HEK293 (cell line): Measurements from ENCODE around the gene PPP2R2B.

Experiments
- CTCF ChIA-PET: fragments of 350-600 bp; formaldehyde crosslinking; extraction: SDS; loops from one replicate; lab custom pipeline; 2021; ENCODE audit warnings: antibody characterized with exemption; lab: Yijun Ruan, JAX
- POLR2A ChIA-PET: fragments of 300-600 bp; formaldehyde crosslinking; extraction: SDS; loops from one replicate; lab custom pipeline; 2020; ENCODE audit warnings: antibody characterized with exemption, inconsistent platforms; lab: Yijun Ruan, JAX
- H3K27ac ChIP-seq: fragments of 200-500 bp; sonication (Bioruptor generic); 2 replicates; pipeline ENCODE4 v1.5.1; 2014; ENCODE audit warnings: low read depth, low read length, control low read depth, inconsistent platforms; ENCODE audit errors: extremely low read depth
- H3K36me3 ChIP-seq, 2 experiments: fragments of 200-500 bp in 1 of 2; sonication (Bioruptor generic) in 1 of 2; 1 replicate in 1 of 2; 2 replicates in 1 of 2; pipeline ENCODE4 v1.5.1; 2014 to 2017; ENCODE audit warnings: inconsistent platforms in 2 of 2, low read length in 2 of 2; ENCODE audit not compliant: control insufficient read depth in 2 of 2, insufficient read depth in 1 of 2
- H3K4me1 ChIP-seq: fragments of 200-500 bp; sonication (Bioruptor generic); 2 replicates; pipeline ENCODE4 v1.5.1; 2014; ENCODE audit warnings: mild to moderate bottlenecking, low read length, inconsistent platforms; ENCODE audit not compliant: control insufficient read depth, insufficient read depth
- H3K4me3 ChIP-seq: 2 replicates; pipeline ENCODE4 v1.5.1; 2011; ENCODE audit warnings: low read depth, mild to moderate bottlenecking, control low read depth, low read length, moderate library complexity
- H3K9me3 ChIP-seq: fragments of 200-500 bp; sonication (Bioruptor generic); 2 replicates; pipeline ENCODE4 v1.5.1; 2014; ENCODE audit warnings: low read depth, low read length, inconsistent platforms; ENCODE audit not compliant: control insufficient read depth, insufficient read depth
- GLIS2 ChIP-seq: fragments of 450-650 bp; formaldehyde crosslinking; IDR thresholded peaks from 2 replicates; pipeline ENCODE4 v1.5.1; 2016; ENCODE audit warnings: missing biosample characterization, missing genetic modification characterization
- IKZF3 ChIP-seq: fragments of 450-650 bp; IDR thresholded peaks from 2 replicates; pipeline ENCODE4 v1.5.0; 2018; ENCODE audit warnings: missing biosample characterization, mild to moderate bottlenecking, missing genetic modification characterization, moderate library complexity
- INSM2 ChIP-seq: fragments of 450-650 bp; formaldehyde crosslinking; IDR thresholded peaks from 2 replicates; pipeline ENCODE4 v1.5.1; 2016; ENCODE audit warnings: missing biosample characterization, missing genetic modification characterization
- KLF17 ChIP-seq: fragments of 450-650 bp; formaldehyde crosslinking; IDR thresholded peaks from 2 replicates; pipeline ENCODE4 v1.5.1; 2016; ENCODE audit warnings: missing biosample characterization, missing genetic modification characterization
- REPIN1 ChIP-seq: fragments of 450-650 bp; formaldehyde crosslinking; IDR thresholded peaks from 2 replicates; pipeline ENCODE4 v1.5.1; 2017; ENCODE audit warnings: missing biosample characterization, missing genetic modification characterization, low read depth
- TSHZ1 ChIP-seq: fragments of 450-650 bp; formaldehyde crosslinking; IDR thresholded peaks from 2 replicates; pipeline ENCODE4 v1.5.1; 2016; ENCODE audit warnings: missing biosample characterization, missing genetic modification characterization, borderline replicate concordance
- ZBTB20 ChIP-seq: fragments of 450-650 bp; formaldehyde crosslinking; IDR thresholded peaks from 2 replicates; pipeline ENCODE4 v1.5.1; 2016; ENCODE audit warnings: missing biosample characterization, missing genetic modification characterization
- ZBTB7A ChIP-seq: fragments of 450-650 bp; formaldehyde crosslinking; IDR thresholded peaks from 2 replicates; pipeline ENCODE4 v1.5.1; 2016; ENCODE audit warnings: low read depth, missing biosample characterization, missing genetic modification characterization
- ZEB2 ChIP-seq: fragments of 450-650 bp; formaldehyde crosslinking; IDR thresholded peaks from 2 replicates; pipeline ENCODE4 v1.5.1; 2016; ENCODE audit warnings: missing biosample characterization, missing genetic modification characterization
- ZNF121 ChIP-seq: fragments of 450-650 bp; formaldehyde crosslinking; IDR thresholded peaks from 2 replicates; pipeline ENCODE4 v1.5.1; 2016; ENCODE audit warnings: missing biosample characterization, missing genetic modification characterization
- ZNF23 ChIP-seq: fragments of 450-650 bp; formaldehyde crosslinking; IDR thresholded peaks from 2 replicates; pipeline ENCODE4 v1.5.1; 2016; ENCODE audit warnings: missing biosample characterization, missing genetic modification characterization, borderline replicate concordance
- ZNF239 ChIP-seq: fragments of 450-650 bp; formaldehyde crosslinking; IDR thresholded peaks from 2 replicates; pipeline ENCODE4 v1.5.1; 2016; ENCODE audit warnings: missing biosample characterization, missing genetic modification characterization
- ZNF433 ChIP-seq: fragments of 450-650 bp; formaldehyde crosslinking; IDR thresholded peaks from 2 replicates; pipeline ENCODE4 v1.5.1; 2016; ENCODE audit warnings: missing biosample characterization, missing genetic modification characterization, low read depth
- ZNF501 ChIP-seq: fragments of 450-650 bp; formaldehyde crosslinking; IDR thresholded peaks from 2 replicates; pipeline ENCODE4 v1.5.1; 2016; ENCODE audit warnings: missing biosample characterization, missing genetic modification characterization
- ZNF544 ChIP-seq: fragments of 450-650 bp; formaldehyde crosslinking; IDR thresholded peaks from 2 replicates; pipeline ENCODE4 v1.5.0; 2017; ENCODE audit warnings: missing biosample characterization, missing genetic modification characterization
- ZNF560 ChIP-seq: fragments of 450-650 bp; formaldehyde crosslinking; IDR thresholded peaks from 2 replicates; pipeline ENCODE4 v1.5.1; 2017; ENCODE audit warnings: missing biosample characterization, missing genetic modification characterization, borderline replicate concordance
- ZNF664 ChIP-seq: fragments of 450-650 bp; formaldehyde crosslinking; IDR thresholded peaks from 2 replicates; pipeline ENCODE4 v1.5.1; 2016; ENCODE audit warnings: missing biosample characterization, missing genetic modification characterization
- ZNF670 ChIP-seq: fragments of 450-650 bp; formaldehyde crosslinking; IDR thresholded peaks from 2 replicates; pipeline ENCODE4 v1.5.1; 2016; ENCODE audit warnings: missing biosample characterization, missing genetic modification characterization, low read depth
- ZNF704 ChIP-seq: fragments of 450-650 bp; formaldehyde crosslinking; IDR thresholded peaks from 2 replicates; pipeline ENCODE4 v1.5.1; 2016; ENCODE audit warnings: missing biosample characterization, missing genetic modification characterization
- ZNF707 ChIP-seq: fragments of 450-650 bp; formaldehyde crosslinking; IDR thresholded peaks from 2 replicates; pipeline ENCODE4 v1.5.1; 2016; ENCODE audit warnings: missing biosample characterization, missing genetic modification characterization
- ZNF747 ChIP-seq: fragments of 450-650 bp; formaldehyde crosslinking; IDR thresholded peaks from 2 replicates; pipeline ENCODE4 v1.5.1; 2016; ENCODE audit warnings: missing biosample characterization, missing genetic modification characterization

The PPP2R2B gene

GRCh38 chr5:146921225-146921624, 42.7 kb upstream of the PPP2R2B start (continued):
- TF ChIP-seq TSHZ1 (no peak), GLIS2 (tag by site-specific recombination) (no peak), KLF17 (no peak), ZNF544 (no peak)
- TF ChIP-seq, all 188 proteins: peak for 0

- CTCF ChIA-PET = interaction anchor here (0.8 to 1.4 kb wide), 2 partner anchors 45 to 111 kb away, joined by 3 to 4 read pairs; no protein-coding TSS in a partner anchor
- Histone ChIP-seq H3K27ac (no peak overlapping the region), H3K9me3 (no peaks in the 10 kb centered on the region), H3K36me3 (no peaks in the 10 kb centered on the region), H3K4me3 (no peak overlapping the region), H3K4me1 (no peaks in the 10 kb centered on the region)
- POLR2A ChIA-PET = no interaction called here
- TF ChIP-seq ZNF433 (tag by site-specific recombination) (no peak), ZNF560 (tag by site-specific recombination) (no peak), ZBTB7A (no peak), REPIN1 (no peak), ZBTB20 (tag by site-specific recombination) (no peak), ZNF23 (no peak), IKZF3 (no peak), ZNF670 (tag by site-specific recombination) (no peak)
These were observed 41.9 kb upstream of the PPP2R2B start for GRCh38 chr5:146920351-146920881.

- no peak for TF ChIP-seq TSHZ1
- TF ChIP-seq ZNF664 (tag by site-specific recombination) = no peak
- TF ChIP-seq IKZF3 = no peak
- no peak for TF ChIP-seq ZNF704 (tag by site-specific recombination)
- TF ChIP-seq ZNF747 (tag by site-specific recombination) = no peak
- no peak for TF ChIP-seq INSM2
- no peak for TF ChIP-seq ZEB2
- no peak for TF ChIP-seq ZNF501 (tag by site-specific recombination)
- no peak for TF ChIP-seq ZNF239 (tag by site-specific recombination)
- no peak for TF ChIP-seq ZNF707
- no peak for TF ChIP-seq ZNF121 (tag by site-specific recombination)
- Histone ChIP-seq H3K4me1 (no peaks in the 10 kb centered on the region), H3K27ac (no peak overlapping the region), H3K4me3 (no peak overlapping the region), H3K9me3 (no peaks in the 10 kb centered on the region), H3K36me3 (no peaks in the 10 kb centered on the region)
- ChIA-PET POLR2A (no interaction called here), CTCF (interaction anchor here (0.6 to 1.4 kb wide), 3 partner anchors 12 to 46 kb away, joined by 3 to 4 read pairs (median 3); no protein-coding TSS in a partner anchor)
These were observed 40.7 kb upstream of the PPP2R2B start for GRCh38 chr5:146919304-146919703.
